WTC11 (cell line): ENCODE data around the gene KLHDC8A. TPM values are rescaled to one million over a fixed set of nuclear protein-coding genes. Genes with fewer than 3 reads are reported as not detected.

Source experiments
- CREM ChIP-seq: sonication (generic); formaldehyde crosslinking; IDR thresholded peaks from 2 replicates; pipeline ENCODE4 v1.8.1; 2022; ENCODE audit warnings: mild to moderate bottlenecking, missing genetic modification reagents, moderate library complexity
- GRHL2 ChIP-seq: fragments of 250-450 bp; sonication (Bioruptor Pico); IDR thresholded peaks from 2 replicates; pipeline ENCODE4 v1.8.0; 2022; ENCODE audit warnings: mild to moderate bottlenecking, moderate library complexity; ENCODE audit not compliant: insufficient replicate concordance, severe bottlenecking
- NR1H2 ChIP-seq: sonication (generic); formaldehyde crosslinking; IDR thresholded peaks from 2 replicates; pipeline ENCODE4 v1.9.0; 2021; ENCODE audit warnings: mild to moderate bottlenecking, moderate library complexity, missing genetic modification reagents
- SMAD3 ChIP-seq: sonication (generic); formaldehyde crosslinking; IDR thresholded peaks from 2 replicates; pipeline ENCODE4 v1.8.0; 2022; ENCODE audit warnings: missing genetic modification reagents, mild to moderate bottlenecking, borderline replicate concordance
- ZNF232 ChIP-seq: sonication (generic); formaldehyde crosslinking; IDR thresholded peaks from 2 replicates; pipeline ENCODE4 v1.8.0; 2022; ENCODE audit warnings: mild to moderate bottlenecking, missing genetic modification reagents
- ZNF396 ChIP-seq: fragments of 250-450 bp; sonication (Bioruptor Pico); IDR thresholded peaks from 2 replicates; pipeline ENCODE4 v1.8.0; 2021; ENCODE audit warnings: mild to moderate bottlenecking, moderate library complexity, borderline replicate concordance
- ZNF423 ChIP-seq: fragments of 250-450 bp; sonication (Bioruptor Pico); IDR thresholded peaks from 2 replicates; pipeline ENCODE4 v2.1.2; 2022; ENCODE audit warnings: mild to moderate bottlenecking, moderate library complexity
- total RNA-seq: library from RNA; stranded (reverse); gene quantifications from 3 replicates; pipeline ENCODE4 v1.2.3, GENCODE V29; 2021
- TF ChIP-seq, protein P1 (sequence below): sonication (generic); formaldehyde crosslinking; IDR thresholded peaks from 2 replicates; pipeline ENCODE4 v1.8.1; 2023; ENCODE audit warnings: mild to moderate bottlenecking, missing genetic modification reagents
- TF ChIP-seq, protein P2 (sequence below): sonication (generic); formaldehyde crosslinking; IDR thresholded peaks from 2 replicates; pipeline ENCODE4 v1.8.1; 2022; ENCODE audit warnings: low read depth, mild to moderate bottlenecking, moderate library complexity, missing genetic modification reagents, borderline replicate concordance
- TF ChIP-seq, protein P3 (sequence below): sonication (generic); formaldehyde crosslinking; IDR thresholded peaks from 2 replicates; pipeline ENCODE4 v1.8.0; 2022; ENCODE audit warnings: missing genetic modification reagents
- TF ChIP-seq, protein P4 (sequence below): sonication (generic); formaldehyde crosslinking; IDR thresholded peaks from 2 replicates; pipeline ENCODE4 v1.8.1; 2023; ENCODE audit warnings: mild to moderate bottlenecking, missing genetic modification reagents
- TF ChIP-seq, protein P5 (sequence below): sonication (generic); formaldehyde crosslinking; IDR thresholded peaks from 2 replicates; pipeline ENCODE4 v1.8.0; 2023; ENCODE audit warnings: mild to moderate bottlenecking, missing genetic modification reagents
- TF ChIP-seq, protein P6 (sequence below): sonication (generic); formaldehyde crosslinking; conservative IDR thresholded peaks from 2 replicates; pipeline ENCODE4 v1.8.1; 2022; ENCODE audit warnings: mild to moderate bottlenecking, missing genetic modification reagents

The KLHDC8A gene
- total RNA-seq, 1 experiment from 2014 or later, result 1.7 TPM

DNA sequence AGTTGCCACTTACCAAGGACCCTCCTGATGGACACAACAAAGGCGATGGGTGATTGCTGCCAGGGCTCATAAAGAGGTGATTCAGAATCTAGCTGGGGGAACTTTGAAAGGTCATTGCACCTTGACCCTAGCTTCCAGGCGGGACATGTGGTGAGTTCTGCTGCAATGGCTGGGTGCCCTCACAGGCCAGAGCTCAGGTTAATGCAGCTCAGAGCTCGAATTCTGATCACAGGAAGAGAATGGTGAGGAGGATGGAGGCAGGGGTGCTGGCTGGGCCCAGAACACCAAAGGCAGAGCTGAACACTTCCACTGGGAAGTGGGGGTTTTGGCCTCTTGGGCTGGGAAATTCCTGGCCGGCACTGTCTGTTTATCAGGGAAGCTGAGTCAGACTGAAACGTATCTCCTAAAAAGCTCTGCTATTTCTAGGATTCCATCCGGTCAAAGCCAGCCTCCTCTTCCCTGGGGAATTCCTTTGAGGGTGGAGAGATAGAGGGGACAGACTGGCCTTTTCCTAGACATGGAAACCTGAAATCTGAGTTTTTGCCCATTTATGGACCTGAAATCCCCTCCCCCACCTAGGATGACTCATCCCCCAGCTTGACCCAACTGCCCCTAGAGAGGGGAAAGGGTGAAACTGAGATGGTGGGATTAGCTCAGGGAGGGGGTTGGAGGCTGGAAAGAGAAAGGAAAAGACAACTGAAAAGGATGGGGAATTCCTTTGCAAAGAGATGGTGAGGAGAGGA is 62.4 kb downstream of the KLHDC8A start (continued):
- TF ChIP-seq, protein P1, sequence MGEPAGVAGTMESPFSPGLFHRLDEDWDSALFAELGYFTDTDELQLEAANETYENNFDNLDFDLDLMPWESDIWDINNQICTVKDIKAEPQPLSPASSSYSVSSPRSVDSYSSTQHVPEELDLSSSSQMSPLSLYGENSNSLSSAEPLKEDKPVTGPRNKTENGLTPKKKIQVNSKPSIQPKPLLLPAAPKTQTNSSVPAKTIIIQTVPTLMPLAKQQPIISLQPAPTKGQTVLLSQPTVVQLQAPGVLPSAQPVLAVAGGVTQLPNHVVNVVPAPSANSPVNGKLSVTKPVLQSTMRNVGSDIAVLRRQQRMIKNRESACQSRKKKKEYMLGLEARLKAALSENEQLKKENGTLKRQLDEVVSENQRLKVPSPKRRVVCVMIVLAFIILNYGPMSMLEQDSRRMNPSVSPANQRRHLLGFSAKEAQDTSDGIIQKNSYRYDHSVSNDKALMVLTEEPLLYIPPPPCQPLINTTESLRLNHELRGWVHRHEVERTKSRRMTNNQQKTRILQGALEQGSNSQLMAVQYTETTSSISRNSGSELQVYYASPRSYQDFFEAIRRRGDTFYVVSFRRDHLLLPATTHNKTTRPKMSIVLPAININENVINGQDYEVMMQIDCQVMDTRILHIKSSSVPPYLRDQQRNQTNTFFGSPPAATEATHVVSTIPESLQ (CRISPR knock-in tag), result no peak
- TF ChIP-seq SMAD3 (no peak), NR1H2 (no peak), GRHL2 (CRISPR knock-in tag) (no peak), ZNF396 (CRISPR knock-in tag) (0 out of 2 replicates have a peak, but pooled peaks have one; percentile 16), ZNF423 (CRISPR knock-in tag) (peak; percentile 83), ZNF232 (CRISPR knock-in tag) (0 out of 2 replicates have a peak, but pooled peaks have one; percentile 29), CREM (CRISPR knock-in tag) (no peak)
- TF ChIP-seq, protein P2, sequence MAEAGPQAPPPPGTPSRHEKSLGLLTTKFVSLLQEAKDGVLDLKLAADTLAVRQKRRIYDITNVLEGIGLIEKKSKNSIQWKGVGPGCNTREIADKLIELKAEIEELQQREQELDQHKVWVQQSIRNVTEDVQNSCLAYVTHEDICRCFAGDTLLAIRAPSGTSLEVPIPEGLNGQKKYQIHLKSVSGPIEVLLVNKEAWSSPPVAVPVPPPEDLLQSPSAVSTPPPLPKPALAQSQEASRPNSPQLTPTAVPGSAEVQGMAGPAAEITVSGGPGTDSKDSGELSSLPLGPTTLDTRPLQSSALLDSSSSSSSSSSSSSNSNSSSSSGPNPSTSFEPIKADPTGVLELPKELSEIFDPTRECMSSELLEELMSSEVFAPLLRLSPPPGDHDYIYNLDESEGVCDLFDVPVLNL, result no peak
- TF ChIP-seq, protein P3, sequence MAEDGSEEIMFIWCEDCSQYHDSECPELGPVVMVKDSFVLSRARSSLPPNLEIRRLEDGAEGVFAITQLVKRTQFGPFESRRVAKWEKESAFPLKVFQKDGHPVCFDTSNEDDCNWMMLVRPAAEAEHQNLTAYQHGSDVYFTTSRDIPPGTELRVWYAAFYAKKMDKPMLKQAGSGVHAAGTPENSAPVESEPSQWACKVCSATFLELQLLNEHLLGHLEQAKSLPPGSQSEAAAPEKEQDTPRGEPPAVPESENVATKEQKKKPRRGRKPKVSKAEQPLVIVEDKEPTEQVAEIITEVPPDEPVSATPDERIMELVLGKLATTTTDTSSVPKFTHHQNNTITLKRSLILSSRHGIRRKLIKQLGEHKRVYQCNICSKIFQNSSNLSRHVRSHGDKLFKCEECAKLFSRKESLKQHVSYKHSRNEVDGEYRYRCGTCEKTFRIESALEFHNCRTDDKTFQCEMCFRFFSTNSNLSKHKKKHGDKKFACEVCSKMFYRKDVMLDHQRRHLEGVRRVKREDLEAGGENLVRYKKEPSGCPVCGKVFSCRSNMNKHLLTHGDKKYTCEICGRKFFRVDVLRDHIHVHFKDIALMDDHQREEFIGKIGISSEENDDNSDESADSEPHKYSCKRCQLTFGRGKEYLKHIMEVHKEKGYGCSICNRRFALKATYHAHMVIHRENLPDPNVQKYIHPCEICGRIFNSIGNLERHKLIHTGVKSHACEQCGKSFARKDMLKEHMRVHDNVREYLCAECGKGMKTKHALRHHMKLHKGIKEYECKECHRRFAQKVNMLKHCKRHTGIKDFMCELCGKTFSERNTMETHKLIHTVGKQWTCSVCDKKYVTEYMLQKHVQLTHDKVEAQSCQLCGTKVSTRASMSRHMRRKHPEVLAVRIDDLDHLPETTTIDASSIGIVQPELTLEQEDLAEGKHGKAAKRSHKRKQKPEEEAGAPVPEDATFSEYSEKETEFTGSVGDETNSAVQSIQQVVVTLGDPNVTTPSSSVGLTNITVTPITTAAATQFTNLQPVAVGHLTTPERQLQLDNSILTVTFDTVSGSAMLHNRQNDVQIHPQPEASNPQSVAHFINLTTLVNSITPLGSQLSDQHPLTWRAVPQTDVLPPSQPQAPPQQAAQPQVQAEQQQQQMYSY (CRISPR knock-in tag), result no peak
- TF ChIP-seq, protein P4, sequence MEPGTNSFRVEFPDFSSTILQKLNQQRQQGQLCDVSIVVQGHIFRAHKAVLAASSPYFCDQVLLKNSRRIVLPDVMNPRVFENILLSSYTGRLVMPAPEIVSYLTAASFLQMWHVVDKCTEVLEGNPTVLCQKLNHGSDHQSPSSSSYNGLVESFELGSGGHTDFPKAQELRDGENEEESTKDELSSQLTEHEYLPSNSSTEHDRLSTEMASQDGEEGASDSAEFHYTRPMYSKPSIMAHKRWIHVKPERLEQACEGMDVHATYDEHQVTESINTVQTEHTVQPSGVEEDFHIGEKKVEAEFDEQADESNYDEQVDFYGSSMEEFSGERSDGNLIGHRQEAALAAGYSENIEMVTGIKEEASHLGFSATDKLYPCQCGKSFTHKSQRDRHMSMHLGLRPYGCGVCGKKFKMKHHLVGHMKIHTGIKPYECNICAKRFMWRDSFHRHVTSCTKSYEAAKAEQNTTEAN (CRISPR knock-in tag), result 0 out of 2 replicates have a peak, but pooled peaks have one; percentile 45
- TF ChIP-seq, protein P5, sequence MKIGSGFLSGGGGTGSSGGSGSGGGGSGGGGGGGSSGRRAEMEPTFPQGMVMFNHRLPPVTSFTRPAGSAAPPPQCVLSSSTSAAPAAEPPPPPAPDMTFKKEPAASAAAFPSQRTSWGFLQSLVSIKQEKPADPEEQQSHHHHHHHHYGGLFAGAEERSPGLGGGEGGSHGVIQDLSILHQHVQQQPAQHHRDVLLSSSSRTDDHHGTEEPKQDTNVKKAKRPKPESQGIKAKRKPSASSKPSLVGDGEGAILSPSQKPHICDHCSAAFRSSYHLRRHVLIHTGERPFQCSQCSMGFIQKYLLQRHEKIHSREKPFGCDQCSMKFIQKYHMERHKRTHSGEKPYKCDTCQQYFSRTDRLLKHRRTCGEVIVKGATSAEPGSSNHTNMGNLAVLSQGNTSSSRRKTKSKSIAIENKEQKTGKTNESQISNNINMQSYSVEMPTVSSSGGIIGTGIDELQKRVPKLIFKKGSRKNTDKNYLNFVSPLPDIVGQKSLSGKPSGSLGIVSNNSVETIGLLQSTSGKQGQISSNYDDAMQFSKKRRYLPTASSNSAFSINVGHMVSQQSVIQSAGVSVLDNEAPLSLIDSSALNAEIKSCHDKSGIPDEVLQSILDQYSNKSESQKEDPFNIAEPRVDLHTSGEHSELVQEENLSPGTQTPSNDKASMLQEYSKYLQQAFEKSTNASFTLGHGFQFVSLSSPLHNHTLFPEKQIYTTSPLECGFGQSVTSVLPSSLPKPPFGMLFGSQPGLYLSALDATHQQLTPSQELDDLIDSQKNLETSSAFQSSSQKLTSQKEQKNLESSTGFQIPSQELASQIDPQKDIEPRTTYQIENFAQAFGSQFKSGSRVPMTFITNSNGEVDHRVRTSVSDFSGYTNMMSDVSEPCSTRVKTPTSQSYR (CRISPR knock-in tag), result peak; percentile 93
- TF ChIP-seq, protein P6, sequence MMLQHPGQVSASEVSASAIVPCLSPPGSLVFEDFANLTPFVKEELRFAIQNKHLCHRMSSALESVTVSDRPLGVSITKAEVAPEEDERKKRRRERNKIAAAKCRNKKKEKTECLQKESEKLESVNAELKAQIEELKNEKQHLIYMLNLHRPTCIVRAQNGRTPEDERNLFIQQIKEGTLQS (CRISPR knock-in tag), result peak; percentile 82; the same call in 1 of the 2 replicates
- TF ChIP-seq, all 79 proteins: peak for 12
